ENCODE measurements around the gene TRABD. TPM values are rescaled to one million over a fixed set of nuclear protein-coding genes. Genes with fewer than 3 reads are reported as not detected.

The TRABD gene
- total RNA-seq, 2 experiments from 2014 or later: 88.6 to 89.2 TPM

GRCh38 chr22:50216055-50216683, 30.5 kb downstream of the TRABD start:
- intact Hi-C loops (cut with micrococcal nuclease): no loop called here
- no peak overlapping the region for H3K27ac Mint-ChIP-seq
- H3K9me3 Mint-ChIP-seq: no peaks in the 10 kb centered on the region
- ChIA-PET CTCF (interaction anchor here (0.8 kb wide), 1 partner anchor 67 kb away, joined by 3 read pairs; no protein-coding TSS in a partner anchor), POLR2A (interaction anchor here (1.5 kb wide), 1 partner anchor 25 kb away, joined by 3 read pairs; no protein-coding TSS in a partner anchor)
- H3K4me3 Mint-ChIP-seq: no peak overlapping the region
- peaks cover 4% of the 10 kb centered on the region for H3K4me1 Mint-ChIP-seq (ENCODE audit: low read depth)
- H3K27me3 Mint-ChIP-seq: no peaks in the 10 kb centered on the region
- H3K36me3 Mint-ChIP-seq: peaks cover 32% of the 10 kb centered on the region
- DNase-seq: no peak

- ChIA-PET POLR2A (interaction anchor here (1.5 kb wide), 1 partner anchor 26 kb away, joined by 3 read pairs; no protein-coding TSS in a partner anchor), CTCF (no interaction called here)
- peaks cover 32% of the 10 kb centered on the region for H3K36me3 Mint-ChIP-seq
These were observed 31.2 kb downstream of the TRABD start for GRCh38 chr22:50216684-50217520.

GRCh38 chr22:50217543-50218152, 31.9 kb downstream of the TRABD start:
- CTCF ChIA-PET: interaction anchor here (1.4 kb wide), 1 partner anchor 308 kb away, joined by 3 read pairs; the partner anchor contains the start of gene SCO2
- intact Hi-C loops (cut with micrococcal nuclease): no loop called here

More at GRCh38 chr22:50216684-50217520, 31.2 kb downstream of the TRABD start:
- Mint-ChIP-seq H3K4me1 (ENCODE audit: low read depth) (peaks cover 2% of the 10 kb centered on the region), H3K4me3 (no peak overlapping the region), H3K9me3 (no peaks in the 10 kb centered on the region), H3K27me3 (no peaks in the 10 kb centered on the region), H3K27ac (no peak overlapping the region)
- intact Hi-C loops (cut with micrococcal nuclease): no loop called here
- DNase-seq: no peak

GRCh38 chr22:50218153-50218995, 32.7 kb downstream of the TRABD start:
- no peak for DNase-seq
- ChIA-PET POLR2A (no interaction called here), CTCF (interaction anchor here (1.4 to 1.6 kb wide), 2 partner anchors 70 to 307 kb away, joined by 3 to 6 read pairs; partner anchors contain the start of gene SCO2)
- Mint-ChIP-seq H3K27ac (no peak overlapping the region), H3K36me3 (peaks cover 37% of the 10 kb centered on the region), H3K4me1 (ENCODE audit: low read depth) (no peaks in the 10 kb centered on the region), H3K27me3 (no peaks in the 10 kb centered on the region), H3K4me3 (no peak overlapping the region), H3K9me3 (no peaks in the 10 kb centered on the region)
- intact Hi-C loops (cut with micrococcal nuclease): no loop called here

More at GRCh38 chr22:50217543-50218152, 31.9 kb downstream of the TRABD start:
- H3K4me1 Mint-ChIP-seq (ENCODE audit: low read depth): no peaks in the 10 kb centered on the region
- no peak for DNase-seq
- H3K36me3 Mint-ChIP-seq: peaks cover 31% of the 10 kb centered on the region
- H3K9me3 Mint-ChIP-seq: no peaks in the 10 kb centered on the region
- no peaks in the 10 kb centered on the region for H3K27me3 Mint-ChIP-seq
- POLR2A ChIA-PET: no interaction called here
- H3K27ac Mint-ChIP-seq: no peak overlapping the region
- no peak overlapping the region for H3K4me3 Mint-ChIP-seq

GRCh38 chr22:50218996-50219727, 33.4 kb downstream of the TRABD start:
- intact Hi-C loops (cut with micrococcal nuclease): no loop called here
- no peak for DNase-seq
- CTCF ChIA-PET: interaction anchor here (1.4 to 1.6 kb wide), 2 partner anchors 71 to 306 kb away, joined by 3 to 6 read pairs; partner anchors contain the start of gene SCO2
- H3K4me1 Mint-ChIP-seq (ENCODE audit: low read depth): no peaks in the 10 kb centered on the region
- no peaks in the 10 kb centered on the region for H3K9me3 Mint-ChIP-seq
- H3K36me3 Mint-ChIP-seq: peaks cover 36% of the 10 kb centered on the region
- H3K27ac Mint-ChIP-seq: no peak overlapping the region
- H3K4me3 Mint-ChIP-seq: no peak overlapping the region
- POLR2A ChIA-PET: interaction anchor here (1.1 kb wide), 1 partner anchor 27 kb away, joined by 3 read pairs; no protein-coding TSS in a partner anchor
- H3K27me3 Mint-ChIP-seq: no peaks in the 10 kb centered on the region

- intact Hi-C loops (cut with micrococcal nuclease): no loop called here
- Mint-ChIP-seq H3K27ac (no peak overlapping the region), H3K4me3 (no peak overlapping the region), H3K27me3 (no peaks in the 10 kb centered on the region), H3K36me3 (peaks cover 34% of the 10 kb centered on the region), H3K4me1 (ENCODE audit: low read depth) (no peaks in the 10 kb centered on the region), H3K9me3 (no peaks in the 10 kb centered on the region)
- ChIA-PET POLR2A (interaction anchor here (1.1 kb wide), 1 partner anchor 28 kb away, joined by 3 read pairs; no protein-coding TSS in a partner anchor), CTCF (interaction anchor here (1.6 kb wide), 1 partner anchor 71 kb away, joined by 6 read pairs; no protein-coding TSS in a partner anchor)
- DNase-seq: no peak
These were observed 34.3 kb downstream of the TRABD start for GRCh38 chr22:50219800-50220602.

- H3K4me3 Mint-ChIP-seq: no peak overlapping the region
- no peaks in the 10 kb centered on the region for H3K9me3 Mint-ChIP-seq
- POLR2A ChIA-PET: no interaction called here
- H3K4me1 Mint-ChIP-seq (ENCODE audit: low read depth): no peaks in the 10 kb centered on the region
- no peak overlapping the region for H3K27ac Mint-ChIP-seq
- no peaks in the 10 kb centered on the region for H3K27me3 Mint-ChIP-seq
- no peak for DNase-seq
- peaks cover 29% of the 10 kb centered on the region for H3K36me3 Mint-ChIP-seq
- intact Hi-C loops (cut with micrococcal nuclease): no loop called here
- CTCF ChIA-PET: no interaction called here
These were observed 35.1 kb downstream of the TRABD start for GRCh38 chr22:50220603-50221409.

- intact Hi-C loops (cut with micrococcal nuclease): no loop called here
These were observed 35.9 kb downstream of the TRABD start for GRCh38 chr22:50221410-50222300.

GRCh38 chr22:50222508-50222907, 36.8 kb downstream of the TRABD start:
- Mint-ChIP-seq H3K27ac (no peak overlapping the region), H3K27me3 (no peaks in the 10 kb centered on the region), H3K4me1 (ENCODE audit: low read depth) (no peaks in the 10 kb centered on the region), H3K36me3 (peaks cover 20% of the 10 kb centered on the region), H3K9me3 (no peaks in the 10 kb centered on the region), H3K4me3 (no peak overlapping the region)
- no peak for DNase-seq
- ChIA-PET POLR2A (no interaction called here), CTCF (no interaction called here)
- intact Hi-C loops (cut with micrococcal nuclease): no loop called here

More at GRCh38 chr22:50221410-50222300, 35.9 kb downstream of the TRABD start:
- Mint-ChIP-seq H3K4me3 (no peak overlapping the region), H3K27ac (no peak overlapping the region), H3K27me3 (no peaks in the 10 kb centered on the region), H3K36me3 (peaks cover 23% of the 10 kb centered on the region), H3K4me1 (ENCODE audit: low read depth) (no peaks in the 10 kb centered on the region), H3K9me3 (no peaks in the 10 kb centered on the region)
- no peak for DNase-seq
- ChIA-PET POLR2A (no interaction called here), CTCF (no interaction called here)
